K562 (cell line): ENCODE measurements around the gene MKLN1. TPM values are rescaled to one million over a fixed set of nuclear protein-coding genes. Genes with fewer than 3 reads are reported as not detected.

Experiments
- ATAC-seq: fragments of 200-7000 bp; cut with Tn5 transposase; 3 replicates; pipeline ENCODE4 v1.9.1; 2020; ENCODE audit warnings: moderate library complexity
- BruUV-seq: library from RNA; stranded (reverse); fragments of 400-500 nt; replicated peaks from 2 replicates; lab custom pipeline; 2021; lab: Mats Ljungman, UMichigan
- CTCF ChIA-PET: fragments of 300-600 bp; formaldehyde crosslinking; extraction: SDS; loops from one replicate; lab custom pipeline; 2021; ENCODE audit warnings: low intra/inter-chr PET ratio; lab: Yijun Ruan, JAX
- POLR2A ChIA-PET: fragments of 300-600, 350-650 bp; sonication (Branson Sonifier 250); formaldehyde crosslinking; extraction: SDS; loops from one replicate; lab custom pipeline; 2021; ENCODE audit warnings: antibody characterized with exemption, inconsistent platforms; lab: Yijun Ruan, JAX
- DNase-seq, 4 experiments: peaks; one replicate each; pipeline versions ENCODE4 v3.0.0 to v3.0.0-alpha.2; 2011 to 2018; ENCODE audit warnings: low spot score in 3 of 4, mixed read lengths in 3 of 4; ENCODE audit errors: extremely low read depth in 1 of 4
- FAIRE-seq: peaks from 2 replicates; lab custom pipeline; 2011; peaks lifted over from hg19 to GRCh38; lab: Jason Lieb, UNC
- H2AFZ ChIP-seq: 2 replicates; pipeline ENCODE4 v1.6.0; 2011; ENCODE audit warnings: low read depth, low read length, control low read depth, inconsistent platforms
- H3K27ac ChIP-seq: fragments of 200-600 bp; 3 replicates; pipeline ENCODE4 v1.8.0; 2011; ENCODE audit warnings: low read depth, mild to moderate bottlenecking, control low read depth, inconsistent platforms, low read length, moderate library complexity, mixed read lengths; ENCODE audit errors: extremely low read depth
- H3K27me3 ChIP-seq, 2 experiments: fragments of 300-600 bp in 1 of 2; 2 replicates in 1 of 2; 3 replicates in 1 of 2; pipeline versions ENCODE4 v1.6.0 to v1.8.0; 2011; ENCODE audit warnings: inconsistent platforms in 2 of 2, low read length in 2 of 2, mild to moderate bottlenecking in 1 of 2, mixed read lengths in 1 of 2, moderate library complexity in 1 of 2; ENCODE audit not compliant: control insufficient read depth in 2 of 2, insufficient read depth in 2 of 2
- H3K36me3 ChIP-seq: fragments of 300-600 bp; 3 replicates; pipeline ENCODE4 v1.8.0; 2011; ENCODE audit warnings: mild to moderate bottlenecking, low read length, inconsistent platforms; ENCODE audit not compliant: control insufficient read depth, insufficient read depth
- H3K4me1 ChIP-seq, 2 experiments: fragments of 200-600 bp in 1 of 2; replicated peaks in 1 of 2; 2 replicates in 1 of 2; 3 replicates in 1 of 2; pipeline versions ENCODE4 v1.5.1 to v1.8.0; 2011; ENCODE audit warnings: inconsistent platforms in 2 of 2, low read length in 2 of 2, mild to moderate bottlenecking in 1 of 2, mixed read lengths in 1 of 2, moderate library complexity in 1 of 2; ENCODE audit not compliant: control insufficient read depth in 2 of 2, insufficient read depth in 2 of 2
- H3K4me2 ChIP-seq: 2 replicates; pipeline ENCODE4 v1.6.1; 2011; ENCODE audit warnings: low read length, control low read depth, inconsistent platforms, mixed read lengths; ENCODE audit not compliant: insufficient read depth
- H3K4me3 ChIP-seq: fragments of 200-600 bp; sonication (generic), shearing (Covaris generic); 2 replicates; pipeline ENCODE4 v1.5.1; 2016; ENCODE audit warnings: control low read depth, inconsistent platforms
- H3K79me2 ChIP-seq: fragments of 200-600 bp; 3 replicates; pipeline ENCODE4 v1.8.0; 2011; ENCODE audit warnings: low read length, inconsistent platforms; ENCODE audit not compliant: control insufficient read depth, insufficient read depth
- H3K9ac ChIP-seq, 2 experiments: 2 replicates each; pipeline versions ENCODE4 v1.6.0 to v1.6.1; 2011; ENCODE audit warnings: low read depth in 2 of 2, low read length in 2 of 2, control low read depth in 1 of 2, inconsistent platforms in 1 of 2, mild to moderate bottlenecking in 1 of 2, mixed read lengths in 1 of 2; ENCODE audit not compliant: insufficient read depth in 1 of 2
- H3K9me1 ChIP-seq: one replicate; pipeline ENCODE4 v1.6.0; 2011; ENCODE audit warnings: inconsistent platforms, mild to moderate bottlenecking, low read length, moderate library complexity; ENCODE audit not compliant: control insufficient read depth, insufficient read depth
- H3K9me3 ChIP-seq: replicated peaks from 2 replicates; pipeline ENCODE4 v1.5.1; 2011; ENCODE audit warnings: low read depth, low read length, inconsistent platforms; ENCODE audit not compliant: control insufficient read depth, insufficient read depth
- H4K20me1 ChIP-seq: replicated peaks from 2 replicates; pipeline ENCODE4 v1.6.1; 2011; ENCODE audit warnings: low read length, inconsistent platforms, mixed read lengths; ENCODE audit not compliant: control insufficient read depth, insufficient read depth
- FOXJ2 ChIP-seq: fragments of 200-800 bp; sonication (Bioruptor generic); IDR thresholded peaks from 2 replicates; pipeline ENCODE4 v1.6.1; 2016; ENCODE audit warnings: missing genetic modification characterization, missing compliant biosample characterization
- NR4A1 ChIP-seq, 2 experiments: fragments of 250-450 bp in 1 of 2; fragments of 450-650 bp in 1 of 2; sonication (Bioruptor Pico) in 1 of 2; IDR thresholded peaks; 2 replicates each; pipeline versions ENCODE4 v1.4.0 to v1.6.1; 2016 to 2020; ENCODE audit warnings: mild to moderate bottlenecking in 2 of 2, missing compliant biosample characterization in 1 of 2, missing genetic modification characterization in 1 of 2, moderate library complexity in 1 of 2
- SIN3A ChIP-seq, 2 experiments: fragments of 150-350 bp in 1 of 2; IDR thresholded peaks; 2 replicates each; pipeline ENCODE4 v1.6.1; 2011 to 2016; ENCODE audit warnings: borderline replicate concordance in 2 of 2, low read depth in 2 of 2, low read length in 2 of 2, mild to moderate bottlenecking in 2 of 2, moderate library complexity in 2 of 2; ENCODE audit not compliant: control insufficient read depth in 1 of 2
- WGBS: fragments of 100-300 bp; shearing (Covaris generic); methylation state at CpG from one replicate; pipeline ENCODE4 v1.1.6; 2016; ENCODE audit warnings: low coverage, mixed read lengths; ENCODE audit not compliant: insufficient coverage; ENCODE audit errors: missing lambda C conversion rate; 5-methylcytosine and 5-hydroxymethylcytosine counted together
- in situ Hi-C: fragments of 300-500 bp; cut with MboI; formaldehyde crosslinking; loops from 4 replicates; pipeline ENCODE4 v1.15.0; 2018; ENCODE audit warnings: inconsistent platforms, mixed read lengths
- intact Hi-C: fragments of 100-400 bp; cut with micrococcal nuclease; formaldehyde crosslinking; loops from 2 replicates; pipeline ENCODE4 v1.14.2; 2022
- polyA plus RNA-seq, 8 experiments: library from polyadenylated mRNA; depleted of rRNA in 4 of 8; stranded (reverse) in 5 of 8; unstranded in 3 of 8; fragments of >200 nt; fragmentation: Nextera tagmentation in 2 of 8; fragmentation: Illumina TruSeq in 1 of 8; extraction: Ambion mirVana in 2 of 8; extraction: Trizol in 1 of 8; gene quantifications; 2 replicates each; pipeline versions ENCODE4 v1.2.1 to v1.2.3, GENCODE V29; 2011 to 2014; ENCODE audit warnings: inconsistent platforms in 1 of 8, missing spikeins in 1 of 8
- total RNA-seq, 7 experiments: library from RNA; depleted of rRNA in 6 of 7; stranded (reverse); fragments of >200 nt in 6 of 7; fragmentation: Illumina TruSeq in 2 of 7; extraction: Trizol in 2 of 7; gene quantifications; 2 replicates each; pipeline versions ENCODE4 v1.2.1 to v1.2.3, GENCODE V29; 2011 to 2021; ENCODE audit warnings: low replicate concordance in 1 of 7
- TF ChIP-seq, protein P1 (sequence below): fragments of 450-650 bp; conservative IDR thresholded peaks from 2 replicates; pipeline ENCODE4 v1.6.1; 2016; ENCODE audit warnings: missing genetic modification characterization, low read depth, mild to moderate bottlenecking, control low read depth, missing compliant biosample characterization
- TF ChIP-seq, protein P2 (sequence below): IDR thresholded peaks from 3 replicates; pipeline ENCODE4 v1.6.1; 2011; ENCODE audit warnings: borderline replicate concordance, mild to moderate bottlenecking, moderate library complexity; ENCODE audit not compliant: insufficient read length; ENCODE audit errors: extremely low read depth

MKLN1 gene
- total and polyA plus RNA-seq, 9 of the 15 experiments (the other 6 are each of a cell fraction or from before 2014, with no cell fraction given) = 18.6 to 80.4 (median 56.0) TPM

DNA sequence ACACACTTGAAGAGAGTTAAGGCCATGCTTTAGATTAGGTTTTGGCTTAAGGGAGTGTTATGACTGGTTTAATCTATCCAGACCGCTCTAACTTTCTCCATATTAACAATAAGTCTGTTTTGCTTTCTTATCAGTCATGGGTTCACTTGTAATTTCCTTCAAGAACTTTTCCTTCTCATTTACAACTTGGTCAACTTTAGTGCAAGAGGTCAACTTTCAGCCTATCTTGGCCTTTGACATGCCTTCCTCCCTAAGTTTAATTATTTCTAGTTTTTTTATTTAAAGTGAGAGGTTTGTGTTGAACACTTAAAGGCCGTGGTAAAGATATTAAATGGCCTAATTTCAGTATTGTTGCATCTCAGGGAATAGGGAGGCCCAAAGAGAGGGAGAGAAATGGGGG lies 75.6 kb downstream of the MKLN1 start:
- in situ Hi-C loops (no loop called here), intact Hi-C loops (no loop called here)
- Histone ChIP-seq H3K4me3 (no peak overlapping the region), H3K9me3 (no peaks in the 10 kb centered on the region; the same call in 1 of the 2 replicates), H3K4me2 (no peak overlapping the region), H3K4me1 (no peaks in the 10 kb centered on the region), H2AFZ (no peak overlapping the region), H3K9me1 (no peaks in the 10 kb centered on the region), H3K36me3 (peaks cover 42% of the 10 kb centered on the region), H3K27me3 (no peaks in the 10 kb centered on the region), H3K79me2 (no peaks in the 10 kb centered on the region; the same call in 2 of the 3 replicates), H3K9ac (no peak overlapping the region), H3K27ac (no peak overlapping the region), H4K20me1 (no peaks in the 10 kb centered on the region)
- WGBS = 91% methylated on average over 2 of the region's 2 CpGs
- no peak for DNase-seq
- BruUV-seq = no TSS peak
- CTCF ChIA-PET = no interaction called here
- FAIRE-seq = no peak
- TF ChIP-seq NR4A1 (CRISPR knock-in tag; IDR thresholded peaks at IDR 0.05) (no peak), NR4A1 (tag; IDR thresholded peaks at IDR 0.05) (no peak), SIN3A (IDR thresholded peaks at IDR 0.05; ENCODE audit: borderline replicate concordance in 2 of 2, control insufficient read depth in 1 of 2, low read depth in 2 of 2, low read length in 2 of 2) (no peak), FOXJ2 (tag) (no peak)
- TF ChIP-seq, protein P1, sequence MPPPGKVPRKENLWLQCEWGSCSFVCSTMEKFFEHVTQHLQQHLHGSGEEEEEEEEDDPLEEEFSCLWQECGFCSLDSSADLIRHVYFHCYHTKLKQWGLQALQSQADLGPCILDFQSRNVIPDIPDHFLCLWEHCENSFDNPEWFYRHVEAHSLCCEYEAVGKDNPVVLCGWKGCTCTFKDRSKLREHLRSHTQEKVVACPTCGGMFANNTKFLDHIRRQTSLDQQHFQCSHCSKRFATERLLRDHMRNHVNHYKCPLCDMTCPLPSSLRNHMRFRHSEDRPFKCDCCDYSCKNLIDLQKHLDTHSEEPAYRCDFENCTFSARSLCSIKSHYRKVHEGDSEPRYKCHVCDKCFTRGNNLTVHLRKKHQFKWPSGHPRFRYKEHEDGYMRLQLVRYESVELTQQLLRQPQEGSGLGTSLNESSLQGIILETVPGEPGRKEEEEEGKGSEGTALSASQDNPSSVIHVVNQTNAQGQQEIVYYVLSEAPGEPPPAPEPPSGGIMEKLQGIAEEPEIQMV (tag) = no peak
- TF ChIP-seq, protein P2, sequence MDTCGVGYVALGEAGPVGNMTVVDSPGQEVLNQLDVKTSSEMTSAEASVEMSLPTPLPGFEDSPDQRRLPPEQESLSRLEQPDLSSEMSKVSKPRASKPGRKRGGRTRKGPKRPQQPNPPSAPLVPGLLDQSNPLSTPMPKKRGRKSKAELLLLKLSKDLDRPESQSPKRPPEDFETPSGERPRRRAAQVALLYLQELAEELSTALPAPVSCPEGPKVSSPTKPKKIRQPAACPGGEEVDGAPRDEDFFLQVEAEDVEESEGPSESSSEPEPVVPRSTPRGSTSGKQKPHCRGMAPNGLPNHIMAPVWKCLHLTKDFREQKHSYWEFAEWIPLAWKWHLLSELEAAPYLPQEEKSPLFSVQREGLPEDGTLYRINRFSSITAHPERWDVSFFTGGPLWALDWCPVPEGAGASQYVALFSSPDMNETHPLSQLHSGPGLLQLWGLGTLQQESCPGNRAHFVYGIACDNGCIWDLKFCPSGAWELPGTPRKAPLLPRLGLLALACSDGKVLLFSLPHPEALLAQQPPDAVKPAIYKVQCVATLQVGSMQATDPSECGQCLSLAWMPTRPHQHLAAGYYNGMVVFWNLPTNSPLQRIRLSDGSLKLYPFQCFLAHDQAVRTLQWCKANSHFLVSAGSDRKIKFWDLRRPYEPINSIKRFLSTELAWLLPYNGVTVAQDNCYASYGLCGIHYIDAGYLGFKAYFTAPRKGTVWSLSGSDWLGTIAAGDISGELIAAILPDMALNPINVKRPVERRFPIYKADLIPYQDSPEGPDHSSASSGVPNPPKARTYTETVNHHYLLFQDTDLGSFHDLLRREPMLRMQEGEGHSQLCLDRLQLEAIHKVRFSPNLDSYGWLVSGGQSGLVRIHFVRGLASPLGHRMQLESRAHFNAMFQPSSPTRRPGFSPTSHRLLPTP = no peak
- ATAC-seq = no peak
- POLR2A ChIA-PET = interaction anchor here (1.6 kb wide), 1 partner anchor 13 kb away, joined by 4 read pairs; no protein-coding TSS in a partner anchor
